ENCODE data around the gene STX4. TPM values are rescaled to one million over a fixed set of nuclear protein-coding genes. Genes with fewer than 3 reads are reported as not detected.

STX4 gene, protein sequence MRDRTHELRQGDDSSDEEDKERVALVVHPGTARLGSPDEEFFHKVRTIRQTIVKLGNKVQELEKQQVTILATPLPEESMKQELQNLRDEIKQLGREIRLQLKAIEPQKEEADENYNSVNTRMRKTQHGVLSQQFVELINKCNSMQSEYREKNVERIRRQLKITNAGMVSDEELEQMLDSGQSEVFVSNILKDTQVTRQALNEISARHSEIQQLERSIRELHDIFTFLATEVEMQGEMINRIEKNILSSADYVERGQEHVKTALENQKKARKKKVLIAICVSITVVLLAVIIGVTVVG
- 24.8 and 36.2 TPM in 2 replicates for total RNA-seq

DNA sequence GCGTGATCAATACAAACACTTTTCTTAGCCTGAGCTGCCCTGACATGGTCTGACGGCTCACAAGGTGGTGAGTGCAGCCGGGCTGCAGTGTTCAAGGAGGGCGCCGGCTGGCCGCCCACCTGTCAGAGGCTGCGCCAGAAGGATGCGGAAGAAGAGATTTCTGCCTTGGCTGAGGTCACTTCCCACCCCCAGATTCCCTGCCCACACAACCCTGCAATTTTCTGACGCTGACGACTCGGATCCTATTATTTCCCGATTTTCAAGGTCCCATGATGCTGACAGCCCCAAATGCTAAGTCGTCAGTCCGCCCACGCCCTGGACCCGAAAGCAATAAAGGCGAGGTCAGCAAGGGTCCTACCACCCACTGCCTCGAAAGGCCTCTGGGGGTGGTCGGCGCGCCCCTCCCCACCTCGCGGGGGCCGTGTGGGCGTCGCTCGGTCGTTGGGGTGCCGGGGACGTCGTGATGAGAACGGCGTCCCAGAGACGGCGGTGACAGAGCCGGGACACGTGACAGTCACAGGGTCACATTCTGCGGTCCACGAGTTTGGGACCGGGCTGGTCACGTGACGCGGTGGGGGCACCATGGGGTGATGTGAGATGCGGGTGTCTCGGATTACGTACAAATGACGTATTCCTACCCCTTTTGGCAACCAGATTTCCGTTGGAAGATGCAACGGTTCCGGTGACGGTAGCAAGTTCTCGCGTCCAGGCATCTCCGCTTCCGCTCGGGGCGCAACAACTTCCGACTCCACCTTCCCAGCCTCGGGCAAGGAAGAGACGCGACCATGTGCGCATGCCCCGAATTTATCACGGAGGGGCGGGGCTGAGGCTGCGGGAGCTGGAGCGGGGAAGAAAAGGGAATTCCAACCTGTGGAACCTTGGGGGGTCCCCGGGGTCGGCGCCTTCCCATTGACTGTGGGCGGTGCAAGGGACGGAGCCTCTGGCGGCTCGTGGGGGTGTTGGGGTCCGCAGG lies at the start of gene STX4:
TSS of gene STX4 (plus strand) at position 823 of the 973 bp plus-strand sequence. CDS start 248 bp downstream, outside the sequence.

DNA sequence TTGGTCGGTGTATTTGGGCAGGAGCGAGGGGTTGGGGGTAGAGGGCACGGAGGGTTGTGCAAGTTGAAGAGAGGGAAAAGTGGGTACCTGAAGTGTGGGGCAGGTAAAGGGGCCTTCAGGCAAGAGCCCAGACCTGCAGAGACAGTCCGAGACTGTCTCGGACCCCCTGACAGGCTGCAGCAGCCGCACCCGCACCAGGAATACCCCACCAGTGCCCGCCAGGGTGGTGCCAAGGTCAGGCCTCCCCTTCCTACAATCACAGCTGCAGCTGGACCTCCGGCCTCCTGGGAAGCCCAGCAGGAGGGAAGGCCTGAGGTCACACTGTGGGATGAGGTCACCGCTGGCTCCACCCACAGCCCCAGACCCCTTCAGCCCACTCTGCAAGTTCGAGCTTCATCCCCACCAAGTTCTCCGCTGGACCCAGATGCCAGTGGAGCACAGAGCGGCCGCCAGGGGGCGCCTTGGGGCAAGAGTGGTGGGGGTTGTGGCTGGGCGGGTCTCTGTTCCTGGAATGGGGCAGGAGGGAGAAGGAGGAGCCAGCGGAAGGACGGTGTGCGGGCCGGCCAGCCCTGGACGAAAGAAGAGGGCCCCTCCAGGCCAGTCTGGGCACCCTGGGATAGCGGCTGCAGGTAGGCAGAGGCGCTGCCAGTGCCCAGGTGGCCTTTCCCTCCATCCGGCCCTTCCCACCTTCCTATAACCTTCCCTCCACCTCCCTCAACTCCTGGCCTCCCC lies 48.5 kb upstream of the STX4 start, which contains the start of gene HSD3B7:
TSS of gene HSD3B7 (plus strand) at position 539 of the 732 bp plus-strand sequence. CDS start 452 bp downstream, outside the sequence.

DNA sequence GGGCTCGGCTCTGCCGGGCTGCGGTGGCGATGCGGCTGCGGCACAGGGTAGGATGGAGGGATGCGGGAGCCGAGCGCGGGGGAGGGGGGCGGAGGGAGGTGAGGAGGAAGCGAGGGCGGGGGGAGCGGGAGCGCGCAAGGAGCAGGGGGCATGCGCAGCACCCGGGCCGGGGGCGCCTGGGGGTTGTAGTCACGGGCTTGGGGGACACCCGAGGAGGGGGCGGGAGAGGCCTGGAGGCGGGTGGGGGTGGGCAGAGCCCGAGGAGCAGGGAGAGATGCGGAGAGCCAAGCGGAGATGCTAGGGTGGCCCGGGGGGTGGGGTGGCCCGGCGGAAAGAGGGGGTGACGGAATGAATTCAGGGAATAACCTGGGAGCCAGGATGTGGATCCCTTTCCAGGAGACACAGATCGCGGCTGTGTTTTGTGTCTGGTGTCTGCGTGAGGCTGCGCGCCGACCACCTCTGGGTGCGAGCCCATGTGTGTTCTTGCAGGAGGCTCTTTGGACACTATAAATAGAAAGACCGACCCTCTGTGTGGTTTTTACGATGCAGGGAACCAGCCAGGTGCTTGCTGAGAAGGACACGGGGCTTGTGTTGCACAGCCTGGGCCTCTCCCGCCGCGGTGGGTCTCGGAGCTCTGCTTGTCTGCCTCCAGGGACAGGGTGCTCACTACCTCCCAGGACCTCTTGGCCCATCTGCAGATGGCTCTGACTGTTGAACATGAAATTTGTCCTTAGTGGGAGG lies 22.6 kb upstream of the STX4 start, which contains the start of gene STX1B:
TSS of gene STX1B (minus strand) at position 54 of the 741 bp plus-strand sequence. CDS start 242 bp downstream, outside the sequence.

DNA sequence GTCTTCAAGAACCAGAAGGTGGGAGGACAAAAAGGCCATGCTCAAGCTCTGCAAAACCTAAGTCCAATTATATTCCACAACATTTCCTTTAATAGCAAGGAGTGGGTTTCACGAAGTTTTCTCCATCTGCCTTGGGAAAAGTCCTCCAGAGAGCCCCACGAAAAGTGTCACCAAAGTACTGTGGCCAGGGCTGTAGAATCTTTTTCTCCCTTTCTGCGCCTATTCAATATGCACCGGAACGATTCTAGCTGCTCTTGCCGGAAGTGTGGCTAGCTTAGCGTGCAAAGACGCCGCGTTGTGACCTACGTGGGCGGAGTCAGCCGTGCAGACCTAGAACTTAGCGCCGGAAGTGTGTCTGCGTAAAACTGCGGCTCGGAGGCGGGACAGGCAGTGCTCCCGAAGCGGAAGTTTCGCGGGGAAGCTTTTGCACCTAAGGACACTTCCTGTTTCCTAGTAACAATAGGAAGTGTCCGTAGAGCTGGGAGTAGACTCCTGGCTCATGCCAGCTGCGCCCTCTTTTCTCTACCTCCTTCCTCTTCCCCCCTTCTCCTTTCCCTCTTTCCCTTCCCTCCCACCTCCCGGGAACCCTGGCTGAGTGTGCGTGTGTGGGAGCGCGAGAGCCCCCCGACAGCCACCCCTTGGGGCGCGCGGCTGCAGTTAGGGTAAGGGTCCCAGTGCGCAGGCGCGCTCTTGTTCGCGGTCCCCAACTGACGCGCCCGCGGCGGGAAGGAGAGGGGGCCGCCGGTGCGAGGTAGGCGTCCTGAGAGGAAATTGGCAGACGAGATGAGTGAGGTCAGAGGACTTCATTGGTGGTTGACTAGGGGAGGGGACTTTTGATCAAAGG lies 40.8 kb downstream of the STX4 start, which contains the start of the genes ZNF646 and ZNF668:
TSS of gene ZNF646 (plus strand) at position 453 of the 844 bp plus-strand sequence. CDS start 1,903 bp downstream, outside the sequence.
TSS of gene ZNF668 (minus strand) at position 271 of the 844 bp plus-strand sequence. CDS start 9,781 bp downstream, outside the sequence.

DNA sequence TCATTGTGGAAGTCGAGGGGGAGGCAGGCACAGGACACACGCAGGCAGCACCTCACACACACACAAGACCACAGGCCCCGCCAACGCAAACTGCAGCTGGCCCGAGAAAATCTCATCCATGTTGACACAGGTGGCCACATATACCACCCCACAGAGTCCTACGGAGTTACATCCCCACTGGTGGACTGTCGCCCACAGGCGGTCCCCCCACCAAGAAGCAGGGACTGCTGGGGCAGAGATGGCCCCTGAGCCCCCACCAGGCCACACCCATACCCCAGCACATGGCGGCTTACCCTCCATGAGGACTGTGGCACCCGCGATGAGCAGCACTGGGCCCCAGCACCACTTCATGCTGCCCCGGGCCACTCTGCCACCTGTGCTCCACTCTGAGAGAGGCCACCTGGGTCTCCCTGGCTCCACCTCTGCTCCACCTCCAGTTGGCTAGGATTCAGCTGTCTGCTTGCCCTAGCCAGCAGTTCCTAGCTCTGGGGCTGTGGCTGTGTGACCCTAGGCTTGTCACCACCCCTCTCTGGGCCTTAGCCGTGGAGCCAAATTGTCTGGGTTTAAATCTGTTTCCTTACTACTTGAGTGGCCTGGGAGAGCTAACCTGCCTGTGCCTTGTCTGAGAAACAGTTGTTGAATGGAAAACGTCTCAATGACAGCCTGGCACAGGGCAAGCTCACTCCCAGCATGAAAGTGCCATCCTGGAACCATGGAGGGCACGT lies 55.3 kb downstream of the STX4 start, which contains the start of gene PRSS53:
TSS of gene PRSS53 (minus strand) at position 485 of the 725 bp plus-strand sequence. CDS start at position 351, 134 bp downstream.

Other genes with a start within 250 kb of the STX4 start
- gene ZNF629, start 246.4 kb upstream of the STX4 start, total RNA-seq, result 11.3 and 13.8 TPM in 2 replicates
- 77.8 and 85.3 TPM in 2 replicates for gene BCL7C, start 139.5 kb upstream of the STX4 start, total RNA-seq
- 3.9 and 11.2 TPM in 2 replicates for gene CTF1, start 136.9 kb upstream of the STX4 start, total RNA-seq
- gene FBXL19, start 110.0 kb upstream of the STX4 start, total RNA-seq, result 26.6 and 34.0 TPM in 2 replicates
- gene ORAI3, start 84.5 kb upstream of the STX4 start, total RNA-seq, result 65.9 and 71.5 TPM in 2 replicates
- gene SETD1A, start 75.8 kb upstream of the STX4 start, total RNA-seq, result 3.2 TPM in 2 replicates
- gene HSD3B7, start 48.4 kb upstream of the STX4 start, total RNA-seq, result 24.5 and 26.2 TPM in 2 replicates
- 0.86 and 1.4 TPM in 2 replicates for gene STX1B, start 22.9 kb upstream of the STX4 start, total RNA-seq
- gene ZNF668, start 40.7 kb downstream of the STX4 start, total RNA-seq, result 14.4 and 16.1 TPM in 2 replicates
- gene ZNF646, start 40.9 kb downstream of the STX4 start, total RNA-seq, result 6.9 and 15.6 TPM in 2 replicates
- under 0.01 and 1.4 TPM in 2 replicates for gene PRSS53, start 55.4 kb downstream of the STX4 start, total RNA-seq
- gene VKORC1, start 61.2 kb downstream of the STX4 start, total RNA-seq, result 211 and 231 TPM in 2 replicates
- gene BCKDK, start 74.8 kb downstream of the STX4 start, total RNA-seq, result 64.9 and 65.9 TPM in 2 replicates
- 31.2 and 33.7 TPM in 2 replicates for gene KAT8, start 84.1 kb downstream of the STX4 start, total RNA-seq
- not detected in 2 replicates for gene PRSS8, start 102.2 kb downstream of the STX4 start, total RNA-seq
- gene PRSS36, start 116.5 kb downstream of the STX4 start, total RNA-seq, result 0.18 and 2.0 TPM in 2 replicates
- gene FUS, start 146.6 kb downstream of the STX4 start, total RNA-seq, result 52.8 and 55.5 TPM in 2 replicates
- 87.2 and 112 TPM in 2 replicates for gene PYCARD, start 169.2 kb downstream of the STX4 start, total RNA-seq
- gene TRIM72, start 180.6 kb downstream of the STX4 start, total RNA-seq, result not detected in 2 replicates
- gene PYDC1, start 183.6 kb downstream of the STX4 start, total RNA-seq, result not detected in 2 replicates
- not detected in 2 replicates for gene ITGAM, start 226.4 kb downstream of the STX4 start, total RNA-seq